ENCODE measurements around the gene SPG11. TPM values are rescaled to one million over a fixed set of nuclear protein-coding genes. Genes with fewer than 3 reads are reported as not detected.

The SPG11 gene
- total and polyA plus RNA-seq, 2 donors (not counting 1 experiment from before 2014, with no cell fraction given) = 134 to 219 TPM

DNA sequence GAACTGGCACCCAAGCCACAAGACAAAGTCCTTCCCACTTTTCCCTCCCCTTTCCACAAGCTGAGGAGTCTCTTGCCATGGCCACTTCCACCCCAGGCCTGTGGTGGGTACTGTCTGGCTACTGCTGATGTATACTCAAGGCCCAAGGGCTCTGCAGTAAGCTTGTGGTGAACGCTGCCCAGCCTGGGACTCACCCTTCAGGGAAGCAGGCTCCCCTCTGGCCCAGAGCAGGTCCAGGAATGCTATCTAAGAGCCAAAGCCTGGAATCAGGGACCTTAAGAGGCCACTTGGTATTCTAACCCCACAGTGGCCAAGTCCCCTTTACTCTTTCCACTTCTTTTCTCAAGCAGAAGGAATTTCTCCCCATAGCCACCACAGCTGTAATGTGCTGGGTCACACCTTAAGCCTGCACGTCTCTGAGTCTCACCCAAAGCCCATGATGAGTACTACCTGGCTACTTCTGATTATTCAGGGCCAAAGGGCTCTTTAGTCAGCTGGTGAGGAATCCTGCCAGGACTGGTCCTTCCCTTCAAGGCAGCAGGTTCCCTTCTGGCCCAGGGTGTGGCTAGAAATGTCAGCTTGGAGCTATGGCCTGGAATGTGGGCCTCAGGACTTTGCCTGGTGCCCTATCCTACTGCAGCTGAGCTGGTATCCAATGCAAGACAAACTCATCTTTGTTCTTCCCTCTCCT, 43.6 kb upstream of the SPG11 start:
- H3K27ac ChIP-seq (ENCODE audit: low read length in 2 of 2) = no peak overlapping the region
- H4K20me1 ChIP-seq (ENCODE audit: control insufficient read depth, insufficient read depth, low read length, poor library complexity, severe bottlenecking) = peaks cover 8% of the 10 kb centered on the region
- no peaks in the 10 kb centered on the region for H3K27me3 ChIP-seq (replicated peaks in 1 of 4; ENCODE audit: control extremely low read depth in 1 of 4, control insufficient read depth in 3 of 4, insufficient read depth in 4 of 4, low read length in 3 of 4)
- no peak for DNase-seq
- H3K9ac ChIP-seq (ENCODE audit: low read length) = no peak overlapping the region
- Mint-ChIP-seq H3K4me3 (no peak overlapping the region), H3K4me1 (peaks cover 18% of the 10 kb centered on the region), H3K27me3 (no peaks in the 10 kb centered on the region), H3K9me3 (ENCODE audit: insufficient read depth) (no peaks in the 10 kb centered on the region), H3K27ac (no peak overlapping the region)
- peaks cover 0 to 9% (median 2%) of the 10 kb centered on the region in 3 donors for H3K9me3 ChIP-seq (ENCODE audit: control extremely low read depth in 1 of 3, control insufficient read depth in 2 of 3, insufficient read depth in 1 of 3, low read length in 2 of 3)
- CTCF ChIA-PET = interaction anchor here (0.6 to 2.9 kb wide), 6 partner anchors 12 to 129 kb away, joined by 3 to 14 read pairs (median 6); partner anchors contain the start of gene SPG11
- H3K4me3 ChIP-seq (ENCODE audit: control extremely low read depth in 1 of 5, extremely low read depth in 1 of 5, insufficient read depth in 1 of 5, low read depth in 2 of 5, low read length in 4 of 5) = no peak overlapping the region
- peaks cover 12 to 13% of the 10 kb centered on the region in 2 donors for H3K4me1 ChIP-seq (ENCODE audit: control insufficient read depth in 2 of 2, insufficient read depth in 2 of 2, low read length in 2 of 2)
- no peak overlapping the region for H3K4me2 ChIP-seq (replicated peaks; ENCODE audit: low read depth, low read length, poor library complexity, severe bottlenecking)
- H3K36me3 ChIP-seq (replicated peaks in 1 of 2; ENCODE audit: control extremely low read depth in 1 of 2, control insufficient read depth in 1 of 2, extremely low read depth in 1 of 2, insufficient read depth in 2 of 2, low read length in 1 of 2) = peaks cover 0 to 13% of the 10 kb centered on the region in 2 experiments
- peaks cover 52% of the 10 kb centered on the region for H3K79me2 ChIP-seq (ENCODE audit: control insufficient read depth, insufficient read depth, low read length)
- intact Hi-C loops (cut with micrococcal nuclease) = no loop called here
- H2AFZ ChIP-seq (ENCODE audit: insufficient read depth, low read depth, low read length, poor library complexity, severe bottlenecking) = no peak overlapping the region
- no peak for ATAC-seq (ENCODE audit: low read depth)
- TF ChIP-seq CTCF (IDR thresholded peaks at IDR 0.05) = no peak
- TF ChIP-seq EZH2 (IDR thresholded peaks at IDR 0.05; ENCODE audit: borderline replicate concordance, insufficient read depth, low read depth, low read length, poor library complexity, severe bottlenecking) = no peak
- WGBS (ENCODE audit: insufficient coverage) = 94% methylated on average over 1 of the region's 2 CpGs
- POLR2A ChIA-PET = interaction anchor here (0.8 to 34.6 kb wide), 3 partner anchors 24 to 39 kb away, joined by 3 to 819 read pairs (median 5); partner anchors contain the start of gene SPG11

DNA sequence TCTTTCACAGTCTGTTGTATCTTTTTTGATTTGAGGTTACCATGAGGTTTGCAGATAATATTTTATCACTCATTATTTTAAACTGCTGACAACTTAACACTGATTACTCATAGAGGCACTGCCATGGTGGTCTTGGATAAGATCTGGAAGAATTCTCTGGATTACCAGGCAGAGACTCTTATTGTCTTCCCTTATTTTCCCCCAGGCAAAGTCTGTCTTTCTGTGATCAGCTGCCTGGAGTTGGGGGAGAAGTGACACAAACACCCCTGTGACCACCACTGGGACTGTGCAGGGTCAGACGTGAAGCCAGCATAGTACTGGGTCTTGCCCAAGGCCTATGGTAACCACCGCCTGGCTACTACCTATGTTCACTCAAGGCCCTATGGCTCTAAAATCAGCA, 42.9 kb upstream of the SPG11 start:
- DNase-seq = no peak
- Histone ChIP-seq H3K4me2 (replicated peaks; ENCODE audit: low read depth, low read length, poor library complexity, severe bottlenecking) (no peak overlapping the region), H3K4me3 (ENCODE audit: control extremely low read depth in 1 of 5, extremely low read depth in 1 of 5, insufficient read depth in 1 of 5, low read depth in 2 of 5, low read length in 4 of 5) (no peak overlapping the region), H3K27ac (ENCODE audit: low read length in 2 of 2) (no peak overlapping the region), H4K20me1 (ENCODE audit: control insufficient read depth, insufficient read depth, low read length, poor library complexity, severe bottlenecking) (peaks cover under 1% of the 10 kb centered on the region), H3K9me3 (ENCODE audit: control extremely low read depth in 1 of 3, control insufficient read depth in 2 of 3, insufficient read depth in 1 of 3, low read length in 2 of 3) (peaks cover 0 to 13% (median 2%) of the 10 kb centered on the region in 3 donors), H3K27me3 (replicated peaks in 1 of 4; ENCODE audit: control extremely low read depth in 1 of 4, control insufficient read depth in 3 of 4, insufficient read depth in 4 of 4, low read length in 3 of 4) (no peaks in the 10 kb centered on the region), H3K79me2 (ENCODE audit: control insufficient read depth, insufficient read depth, low read length) (peaks cover 45% of the 10 kb centered on the region), H3K9ac (ENCODE audit: low read length) (no peak overlapping the region), H3K4me1 (ENCODE audit: control insufficient read depth in 2 of 2, insufficient read depth in 2 of 2, low read length in 2 of 2) (peaks cover 12 to 13% of the 10 kb centered on the region in 2 donors), H3K36me3 (replicated peaks in 1 of 2; ENCODE audit: control extremely low read depth in 1 of 2, control insufficient read depth in 1 of 2, extremely low read depth in 1 of 2, insufficient read depth in 2 of 2, low read length in 1 of 2) (peaks cover 0 to 9% of the 10 kb centered on the region in 2 experiments), H2AFZ (ENCODE audit: insufficient read depth, low read depth, low read length, poor library complexity, severe bottlenecking) (no peak overlapping the region)
- 100% methylated on average over 2 of the region's 2 CpGs for WGBS (ENCODE audit: insufficient coverage)
- intact Hi-C loops (cut with micrococcal nuclease) = no loop called here
- TF ChIP-seq CTCF (IDR thresholded peaks at IDR 0.05) = no peak
- no peak for TF ChIP-seq EZH2 (IDR thresholded peaks at IDR 0.05; ENCODE audit: borderline replicate concordance, insufficient read depth, low read depth, low read length, poor library complexity, severe bottlenecking)
- ATAC-seq (ENCODE audit: low read depth) = no peak
- Mint-ChIP-seq H3K27ac (no peak overlapping the region), H3K9me3 (ENCODE audit: insufficient read depth) (no peaks in the 10 kb centered on the region), H3K4me3 (no peak overlapping the region), H3K4me1 (peaks cover 23% of the 10 kb centered on the region), H3K27me3 (no peaks in the 10 kb centered on the region)
- ChIA-PET POLR2A (interaction anchor here (1.6 to 34.6 kb wide), 2 partner anchors 14 to 39 kb away, joined by 3 to 819 read pairs; partner anchors contain the start of gene SPG11), CTCF (interaction anchor here (0.9 to 2.9 kb wide), 4 partner anchors 29 to 129 kb away, joined by 3 to 14 read pairs (median 6); partner anchors contain the start of gene SPG11)
